ENCODE data around the gene FAM163B.
"Not testable (repeated sequence)": the region's sequence is repeated elsewhere in the genome, so short reads cannot be mapped to it uniquely, and the experiment has no call there.

Gene FAM163B

GRCh38 chr9:133639613-133640012 lies 30.4 kb upstream of the FAM163B start:
- no peak for DNase-seq

GRCh38 chr9:133638711-133639110 lies 29.5 kb upstream of the FAM163B start:
- no peak for DNase-seq

- DNase-seq, result no peak
Measured at GRCh38 chr9:133638076-133638475, 28.9 kb upstream of the FAM163B start.

GRCh38 chr9:133637451-133638055 lies 28.4 kb upstream of the FAM163B start:
- no peak for DNase-seq

GRCh38 chr9:133636902-133637301 lies 27.7 kb upstream of the FAM163B start:
- DNase-seq, result no peak

GRCh38 chr9:133635533-133636531 lies 26.6 kb upstream of the FAM163B start, which contains the start of gene DBH:
TSS of gene DBH (plus strand) at chr9:133636363. CDS start at chr9:133636372, 9 bp downstream.
- DNase-seq, result no peak

GRCh38 chr9:133635098-133635497 lies 25.9 kb upstream of the FAM163B start:
- DNase-seq, result no peak

- DNase-seq, result no peak
Measured at GRCh38 chr9:133634081-133634691, 25.0 kb upstream of the FAM163B start.

GRCh38 chr9:133633681-133634080 lies 24.5 kb upstream of the FAM163B start:
- no peak for DNase-seq

- no peak for DNase-seq
Measured at GRCh38 chr9:133632806-133633680, 23.9 kb upstream of the FAM163B start.

- DNase-seq, result no peak
Measured at GRCh38 chr9:133631111-133631510, 21.9 kb upstream of the FAM163B start.

GRCh38 chr9:133629221-133630110 lies 20.3 kb upstream of the FAM163B start:
- DNase-seq, result no peak

- no peak for DNase-seq
Measured at GRCh38 chr9:133628766-133629165, 19.6 kb upstream of the FAM163B start.

- no peak for DNase-seq
Measured at GRCh38 chr9:133627341-133627740, 18.2 kb upstream of the FAM163B start.

GRCh38 chr9:133626008-133626407 lies 16.8 kb upstream of the FAM163B start:
- DNase-seq, result not testable (repeated sequence)

- DNase-seq, result no peak
Measured at GRCh38 chr9:133622555-133622954, 13.4 kb upstream of the FAM163B start.

GRCh38 chr9:133621725-133622267 lies 12.6 kb upstream of the FAM163B start:
- no peak for DNase-seq

- peak; percentile 52 for DNase-seq
Measured at GRCh38 chr9:133619791-133620190, 10.6 kb upstream of the FAM163B start.

- DNase-seq, result no peak
Measured at GRCh38 chr9:133618726-133619125, 9.5 kb upstream of the FAM163B start.

- DNase-seq, result no peak
Measured at GRCh38 chr9:133616643-133617405, 7.6 kb upstream of the FAM163B start.

All from CD4-positive, alpha-beta T cell treated with Interleukin-12 subunit alpha and Interleukin-12 subunit beta, for 1 hour (primary cell).